ENCODE measurements around the gene SPAG6. TPM values are rescaled to one million over a fixed set of nuclear protein-coding genes. Genes with fewer than 3 reads are reported as not detected.

SPAG6 gene
- total RNA-seq, 4 donors from 2014 or later, result 0.19 TPM; not detected in 3

DNA sequence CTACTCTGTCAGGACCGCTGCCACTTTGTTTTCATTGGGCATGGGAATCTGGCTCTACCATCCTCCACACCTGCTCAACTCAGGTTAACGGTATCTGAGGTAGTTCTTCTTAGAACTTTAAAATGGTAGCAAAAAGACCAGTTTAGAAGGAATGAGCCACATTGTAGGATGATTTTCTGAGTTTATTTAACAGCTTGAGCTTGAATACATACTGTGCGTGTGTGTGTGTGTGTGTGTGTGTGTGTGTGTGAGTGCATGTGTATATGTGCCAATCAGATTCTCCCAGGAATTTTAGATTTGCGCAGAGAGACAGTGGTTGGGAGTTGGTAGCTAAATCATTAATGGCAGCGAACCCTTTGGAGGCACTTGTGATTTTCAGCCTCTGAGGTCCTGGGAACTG lies 81.4 kb downstream of the SPAG6 start:
- no peak for DNase-seq (ENCODE audit: extremely low spot score)
- Histone ChIP-seq H3K4me3 (no peak overlapping the region), H3K36me3 (no peaks in the 10 kb centered on the region), H3K27me3 (no peaks in the 10 kb centered on the region), H3K4me1 (peaks cover 6 to 14% (median 11%) of the 10 kb centered on the region in 4 donors), H3K27ac (replicated peaks in 1 of 4) (no peak overlapping the region), H3K9me3 (no peaks in the 10 kb centered on the region)
- TF ChIP-seq, protein P1, sequence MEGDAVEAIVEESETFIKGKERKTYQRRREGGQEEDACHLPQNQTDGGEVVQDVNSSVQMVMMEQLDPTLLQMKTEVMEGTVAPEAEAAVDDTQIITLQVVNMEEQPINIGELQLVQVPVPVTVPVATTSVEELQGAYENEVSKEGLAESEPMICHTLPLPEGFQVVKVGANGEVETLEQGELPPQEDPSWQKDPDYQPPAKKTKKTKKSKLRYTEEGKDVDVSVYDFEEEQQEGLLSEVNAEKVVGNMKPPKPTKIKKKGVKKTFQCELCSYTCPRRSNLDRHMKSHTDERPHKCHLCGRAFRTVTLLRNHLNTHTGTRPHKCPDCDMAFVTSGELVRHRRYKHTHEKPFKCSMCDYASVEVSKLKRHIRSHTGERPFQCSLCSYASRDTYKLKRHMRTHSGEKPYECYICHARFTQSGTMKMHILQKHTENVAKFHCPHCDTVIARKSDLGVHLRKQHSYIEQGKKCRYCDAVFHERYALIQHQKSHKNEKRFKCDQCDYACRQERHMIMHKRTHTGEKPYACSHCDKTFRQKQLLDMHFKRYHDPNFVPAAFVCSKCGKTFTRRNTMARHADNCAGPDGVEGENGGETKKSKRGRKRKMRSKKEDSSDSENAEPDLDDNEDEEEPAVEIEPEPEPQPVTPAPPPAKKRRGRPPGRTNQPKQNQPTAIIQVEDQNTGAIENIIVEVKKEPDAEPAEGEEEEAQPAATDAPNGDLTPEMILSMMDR (IDR thresholded peaks at IDR 0.05), result no peak
- no peak for TF ChIP-seq POLR2A (IDR thresholded peaks at IDR 0.05; ENCODE audit: low read depth)
- no peak for TF ChIP-seq EP300 (IDR thresholded peaks at IDR 0.05)
- no peak for TF ChIP-seq POLR2AphosphoS5 (IDR thresholded peaks at IDR 0.05)
- WGBS, result 97% methylated on average over 5 of the region's 5 CpGs
- intact Hi-C loops (cut with DNase I), result no loop called here

DNA sequence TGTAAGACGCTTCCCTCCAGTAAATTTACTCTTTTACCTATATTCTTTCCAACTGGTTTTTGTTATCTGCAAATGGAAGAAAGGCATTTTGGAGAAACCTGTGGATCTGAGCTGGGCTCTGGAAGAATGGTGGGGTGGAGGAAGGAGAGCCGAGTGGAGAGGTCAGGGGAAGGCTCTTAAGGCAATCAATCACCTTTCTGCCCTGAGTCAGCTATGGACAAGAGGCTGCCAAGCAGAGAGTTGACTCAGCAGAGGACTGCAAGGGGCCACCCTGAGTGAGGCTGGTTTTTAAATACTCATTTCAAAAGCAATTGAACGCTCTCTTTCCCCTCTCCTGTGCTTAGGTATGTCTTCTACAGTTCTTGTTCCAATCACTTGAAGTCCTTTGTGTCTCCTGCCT lies 81.8 kb downstream of the SPAG6 start:
- Histone ChIP-seq H3K27me3 (no peaks in the 10 kb centered on the region), H3K4me1 (peaks cover 6 to 14% (median 11%) of the 10 kb centered on the region in 4 donors), H3K36me3 (no peaks in the 10 kb centered on the region), H3K9me3 (no peaks in the 10 kb centered on the region), H3K27ac (replicated peaks in 1 of 4) (no peak overlapping the region), H3K4me3 (no peak overlapping the region)
- no peak for TF ChIP-seq POLR2AphosphoS5 (IDR thresholded peaks at IDR 0.05)
- no peak for TF ChIP-seq EP300 (IDR thresholded peaks at IDR 0.05)
- no peak for TF ChIP-seq POLR2A (IDR thresholded peaks at IDR 0.05; ENCODE audit: low read depth)
- TF ChIP-seq, protein P1 (IDR thresholded peaks at IDR 0.05), result no peak
- no peak for DNase-seq (ENCODE audit: extremely low spot score)
- 73% methylated on average over 3 of the region's 3 CpGs for WGBS
- intact Hi-C loops (cut with DNase I), result no loop called here

DNA sequence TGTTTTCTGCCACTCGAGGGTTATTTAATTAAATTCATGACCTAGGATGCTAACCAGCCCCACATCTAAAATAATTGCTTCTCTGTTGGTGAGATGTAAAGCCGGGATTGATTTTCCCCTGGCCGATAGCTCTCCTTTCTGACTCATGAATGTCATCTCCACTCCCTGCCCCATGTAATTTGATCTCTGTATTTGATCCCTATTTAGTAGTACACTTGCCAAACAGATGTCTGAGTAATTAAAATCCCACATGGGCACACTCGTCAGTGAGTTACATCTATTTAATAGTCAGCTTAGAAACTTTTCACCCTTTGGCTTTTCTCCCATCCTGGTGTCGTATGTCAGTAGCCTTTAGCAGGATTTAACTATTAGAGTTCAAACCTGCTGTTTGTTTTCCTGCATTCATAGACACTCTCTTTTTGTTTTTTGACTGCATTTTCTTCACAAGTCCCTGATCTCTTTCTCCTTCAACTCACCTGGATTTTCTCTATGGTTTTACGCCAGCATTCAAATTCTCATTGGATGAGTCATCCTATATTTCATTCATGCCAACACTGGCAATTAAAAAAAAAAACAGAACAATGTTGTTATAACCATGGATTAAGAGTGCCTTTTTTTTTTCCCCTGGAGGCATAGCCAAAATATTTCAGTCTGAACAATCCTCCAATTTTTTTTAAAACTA lies 82.7 kb downstream of the SPAG6 start:
- Histone ChIP-seq H3K4me3 (no peak overlapping the region), H3K27ac (replicated peaks in 1 of 4) (no peak overlapping the region), H3K36me3 (no peaks in the 10 kb centered on the region), H3K9me3 (no peaks in the 10 kb centered on the region), H3K27me3 (no peaks in the 10 kb centered on the region), H3K4me1 (peaks cover 6 to 14% (median 11%) of the 10 kb centered on the region in 4 donors)
- TF ChIP-seq, protein P1 (IDR thresholded peaks at IDR 0.05), result no peak
- TF ChIP-seq POLR2A (IDR thresholded peaks at IDR 0.05; ENCODE audit: low read depth) (no peak), POLR2AphosphoS5 (IDR thresholded peaks at IDR 0.05) (no peak), EP300 (IDR thresholded peaks at IDR 0.05) (no peak)
- intact Hi-C loops (cut with DNase I), result no loop called here
- WGBS, result 26% methylated on average over 6 of the region's 6 CpGs
- DNase-seq (ENCODE audit: extremely low spot score), result no peak

DNA sequence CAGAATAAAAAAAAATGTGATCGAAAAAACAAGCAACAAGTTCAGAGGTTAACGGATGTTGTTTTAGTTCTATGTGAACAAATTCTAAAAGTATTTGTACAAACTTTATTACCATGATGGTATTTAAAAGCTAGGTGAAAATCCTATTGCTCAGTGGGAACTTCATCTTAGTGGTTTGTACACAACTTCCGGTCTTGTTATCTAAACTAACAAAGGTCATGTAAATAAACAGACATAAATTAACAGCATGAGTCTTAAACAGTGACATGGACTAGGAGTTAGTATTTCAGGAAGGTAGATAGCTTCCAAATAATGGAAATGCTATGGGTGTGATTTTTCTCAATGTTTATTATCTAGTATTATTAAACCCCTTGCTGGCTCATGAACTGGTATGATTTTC lies 83.8 kb downstream of the SPAG6 start:
- intact Hi-C loops (cut with DNase I), result no loop called here
- Histone ChIP-seq H3K36me3 (no peaks in the 10 kb centered on the region), H3K4me1 (peaks cover 6 to 18% (median 11%) of the 10 kb centered on the region in 4 donors), H3K27ac (replicated peaks in 1 of 4) (no peak overlapping the region), H3K9me3 (no peaks in the 10 kb centered on the region), H3K4me3 (no peak overlapping the region), H3K27me3 (no peaks in the 10 kb centered on the region)
- WGBS, result 90% methylated on average over 3 of the region's 3 CpGs
- no peak for DNase-seq (ENCODE audit: extremely low spot score)
- TF ChIP-seq POLR2AphosphoS5 (IDR thresholded peaks at IDR 0.05), result no peak

DNA sequence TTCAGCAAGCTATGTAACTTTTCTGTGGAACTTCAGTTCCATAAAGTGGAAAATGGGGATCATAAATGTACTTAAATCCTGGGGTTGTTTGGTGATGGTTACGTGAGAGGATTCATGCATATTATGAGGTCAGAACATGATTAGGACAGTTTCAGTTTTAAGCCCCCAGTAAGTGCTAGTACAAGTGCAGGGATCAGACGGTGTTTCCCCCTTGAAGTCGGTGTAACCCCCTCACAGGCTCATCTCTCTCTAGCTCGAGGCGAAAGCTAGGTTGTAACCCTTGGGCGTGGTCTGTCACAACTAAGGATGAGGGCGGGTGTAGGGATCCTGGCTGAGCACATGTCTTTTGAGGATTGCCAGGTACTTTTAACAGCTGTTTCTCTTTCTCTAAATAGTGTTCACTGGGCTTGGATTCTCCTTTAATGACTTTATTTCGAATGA lies 84.7 kb downstream of the SPAG6 start:
- no peak overlapping the region for H3K4me3 ChIP-seq
- H3K27me3 ChIP-seq, result no peaks in the 10 kb centered on the region
- no peaks in the 10 kb centered on the region for H3K36me3 ChIP-seq
- peaks cover 6 to 23% (median 12%) of the 10 kb centered on the region in 4 donors for H3K4me1 ChIP-seq
- no peak for TF ChIP-seq POLR2A (IDR thresholded peaks at IDR 0.05; ENCODE audit: low read depth)
- no peak for TF ChIP-seq EP300 (IDR thresholded peaks at IDR 0.05)
- no peak for TF ChIP-seq POLR2AphosphoS5 (IDR thresholded peaks at IDR 0.05)
- TF ChIP-seq, protein P1 (IDR thresholded peaks at IDR 0.05), result no peak
- H3K9me3 ChIP-seq, result no peaks in the 10 kb centered on the region
- intact Hi-C loops (cut with DNase I), result loop anchor here (10.0 kb wide), 3 partner anchors 175 to 555 kb away; partner anchors contain the start of gene PIP4K2A
- WGBS, result 67% methylated on average over 8 of the region's 8 CpGs
- no peak for DNase-seq (ENCODE audit: extremely low spot score)
- no peak overlapping the region for H3K27ac ChIP-seq (replicated peaks in 1 of 4)
